ENCODE measurements around the gene LMNB1.

The LMNB1 gene

GRCh38 chr5:126866851-126867636, 90.1 kb downstream of the LMNB1 start:
- Histone ChIP-seq H3K27me3 (ENCODE audit: insufficient read depth, low read length, poor library complexity) (no peaks in the 10 kb centered on the region), H3K36me3 (ENCODE audit: insufficient read depth, low read length) (peaks cover 17% of the 10 kb centered on the region), H3K79me2 (ENCODE audit: insufficient read depth, low read length) (no peaks in the 10 kb centered on the region), H3K4me3 (ENCODE audit: low read depth in 1 of 2, low read length in 2 of 2) (no peak overlapping the region), H4K20me1 (ENCODE audit: insufficient read depth, low read length) (no peaks in the 10 kb centered on the region), H3K9ac (ENCODE audit: low read depth, low read length) (no peak overlapping the region), H3K9me3 (ENCODE audit: insufficient read depth, low read length, severe bottlenecking) (no peaks in the 10 kb centered on the region), H3K4me2 (ENCODE audit: insufficient read depth, low read length) (no peak overlapping the region), H3K27ac (ENCODE audit: low read length) (no peak overlapping the region), H2AFZ (ENCODE audit: low read depth, low read length) (no peak overlapping the region), H3K4me1 (ENCODE audit: insufficient read depth, low read length) (no peaks in the 10 kb centered on the region)
- TF ChIP-seq CTCF (IDR thresholded peaks at IDR 0.05; ENCODE audit: borderline replicate concordance, extremely low read depth, low read length, poor library complexity, severe bottlenecking) (no peak), EZH2 (IDR thresholded peaks at IDR 0.05; ENCODE audit: borderline replicate concordance, low read depth, low read length, severe bottlenecking) (no peak)
- ATAC-seq (ENCODE audit: insufficient read depth, low read depth), result no peak
- no peak for DNase-seq

- Histone ChIP-seq H3K4me3 (ENCODE audit: low read depth in 1 of 2, low read length in 2 of 2) (no peak overlapping the region), H3K9me3 (ENCODE audit: insufficient read depth, low read length, severe bottlenecking) (no peaks in the 10 kb centered on the region), H3K27ac (ENCODE audit: low read length) (no peak overlapping the region), H4K20me1 (ENCODE audit: insufficient read depth, low read length) (no peaks in the 10 kb centered on the region), H3K9ac (ENCODE audit: low read depth, low read length) (no peak overlapping the region), H3K79me2 (ENCODE audit: insufficient read depth, low read length) (no peaks in the 10 kb centered on the region), H2AFZ (ENCODE audit: low read depth, low read length) (no peak overlapping the region), H3K4me1 (ENCODE audit: insufficient read depth, low read length) (no peaks in the 10 kb centered on the region), H3K4me2 (ENCODE audit: insufficient read depth, low read length) (no peak overlapping the region), H3K36me3 (ENCODE audit: insufficient read depth, low read length) (peaks cover 16% of the 10 kb centered on the region), H3K27me3 (ENCODE audit: insufficient read depth, low read length, poor library complexity) (no peaks in the 10 kb centered on the region)
- TF ChIP-seq CTCF (IDR thresholded peaks at IDR 0.05; ENCODE audit: borderline replicate concordance, extremely low read depth, low read length, poor library complexity, severe bottlenecking), result no peak
- no peak for TF ChIP-seq EZH2 (IDR thresholded peaks at IDR 0.05; ENCODE audit: borderline replicate concordance, low read depth, low read length, severe bottlenecking)
- DNase-seq (no peak), ATAC-seq (ENCODE audit: insufficient read depth, low read depth) (no peak; the same call in 2 of the 3 replicates)
Observed at GRCh38 chr5:126868338-126869004, 91.5 kb downstream of the LMNB1 start.

GRCh38 chr5:126869005-126869451, 92.1 kb downstream of the LMNB1 start:
- H3K4me3 ChIP-seq (ENCODE audit: low read depth in 1 of 2, low read length in 2 of 2), result no peak overlapping the region
- H3K4me2 ChIP-seq (ENCODE audit: insufficient read depth, low read length), result no peak overlapping the region
- no peaks in the 10 kb centered on the region for H3K27me3 ChIP-seq (ENCODE audit: insufficient read depth, low read length, poor library complexity)
- no peak overlapping the region for H3K9ac ChIP-seq (ENCODE audit: low read depth, low read length)
- H3K36me3 ChIP-seq (ENCODE audit: insufficient read depth, low read length), result peaks cover 11% of the 10 kb centered on the region
- H3K4me1 ChIP-seq (ENCODE audit: insufficient read depth, low read length), result no peaks in the 10 kb centered on the region
- no peak overlapping the region for H2AFZ ChIP-seq (ENCODE audit: low read depth, low read length)
- no peaks in the 10 kb centered on the region for H3K79me2 ChIP-seq (ENCODE audit: insufficient read depth, low read length)
- no peak overlapping the region for H3K27ac ChIP-seq (ENCODE audit: low read length)
- no peak for TF ChIP-seq CTCF (IDR thresholded peaks at IDR 0.05; ENCODE audit: borderline replicate concordance, extremely low read depth, low read length, poor library complexity, severe bottlenecking)
- TF ChIP-seq EZH2 (IDR thresholded peaks at IDR 0.05; ENCODE audit: borderline replicate concordance, low read depth, low read length, severe bottlenecking), result no peak
- H3K9me3 ChIP-seq (ENCODE audit: insufficient read depth, low read length, severe bottlenecking), result no peaks in the 10 kb centered on the region
- DNase-seq (no peak), ATAC-seq (ENCODE audit: insufficient read depth, low read depth) (no peak; the same call in 2 of the 3 replicates)
- no peaks in the 10 kb centered on the region for H4K20me1 ChIP-seq (ENCODE audit: insufficient read depth, low read length)
